ENCODE results near the gene TGOLN2. TPM values are rescaled to one million over a fixed set of nuclear protein-coding genes. Genes with fewer than 3 reads are reported as not detected.
A peak's percentile ranks its signal among the peaks of the same experiment; 100 is the strongest.

The TGOLN2 gene
- total and polyA plus RNA-seq, 2 of the 13 experiments (the other 11 are each of a cell fraction or from before 2014, with no cell fraction given), result 99.6 to 155 TPM

GRCh38 chr2:85327822-85328617, at the start of gene TGOLN2 (continued):
- no peak; the same call in 1 of the 2 replicates for TF ChIP-seq ZFP82 (CRISPR knock-in tag; IDR thresholded peaks at IDR 0.05; ENCODE audit: borderline replicate concordance)
- TF ChIP-seq ZNF382 (CRISPR knock-in tag; IDR thresholded peaks at IDR 0.05; ENCODE audit: borderline replicate concordance), result no peak
- TF ChIP-seq GTF3A (CRISPR knock-in tag; conservative IDR thresholded peaks at IDR 0.05), result peak; percentile 94
- TF ChIP-seq ZSCAN20 (CRISPR knock-in tag; IDR thresholded peaks at IDR 0.05; ENCODE audit: borderline replicate concordance), result peak; percentile 92; the same call in 1 of the 2 replicates
- TF ChIP-seq NFYC (CRISPR knock-in tag; IDR thresholded peaks at IDR 0.05), result peak; percentile 26
- no peak for TF ChIP-seq TCF7 (IDR thresholded peaks at IDR 0.05; ENCODE audit: low read depth)
- TF ChIP-seq ZNF644 (CRISPR knock-in tag; IDR thresholded peaks at IDR 0.05; ENCODE audit: low read depth), result 0 out of 2 replicates have a peak, but pooled peaks have one; percentile 16
- TF ChIP-seq SP5 (CRISPR knock-in tag; IDR thresholded peaks at IDR 0.05; ENCODE audit: borderline replicate concordance, low read depth), result peak; percentile 97
- peak; percentile 93 for TF ChIP-seq TARDBP (CRISPR knock-in tag; IDR thresholded peaks at IDR 0.05)
- no peak for TF ChIP-seq DPF2 (CRISPR knock-in tag; IDR thresholded peaks at IDR 0.05; ENCODE audit: borderline replicate concordance, low read depth)
- peak; percentile 91 for TF ChIP-seq MYC (CRISPR knock-in tag; IDR thresholded peaks at IDR 0.05; ENCODE audit: borderline replicate concordance)
- no peak for TF ChIP-seq PRDM15 (CRISPR knock-in tag; IDR thresholded peaks at IDR 0.05)
- no peak for TF ChIP-seq EHMT2 (IDR thresholded peaks at IDR 0.05; ENCODE audit: borderline replicate concordance, low read depth, low read length)
- TF ChIP-seq FOXM1 (CRISPR knock-in tag; IDR thresholded peaks at IDR 0.05), result peak; percentile 72; the same call in 1 of the 2 replicates
- 0 out of 2 replicates have a peak, but pooled peaks have one; percentile 54 for TF ChIP-seq KLF9 (CRISPR knock-in tag; IDR thresholded peaks at IDR 0.05; ENCODE audit: low read depth)
- no peak; the same call in 1 of the 2 replicates for TF ChIP-seq RBAK (CRISPR knock-in tag; IDR thresholded peaks at IDR 0.05)
- peak; percentile 60 for TF ChIP-seq RARA (CRISPR knock-in tag; IDR thresholded peaks at IDR 0.05)
- peak; percentile 94 for TF ChIP-seq MAX (IDR thresholded peaks at IDR 0.05)
- TF ChIP-seq ZNF784 (CRISPR knock-in tag; IDR thresholded peaks at IDR 0.05; ENCODE audit: borderline replicate concordance), result peak; percentile 90; the same call in 1 of the 2 replicates
- TF ChIP-seq PBX2 (CRISPR knock-in tag; IDR thresholded peaks at IDR 0.05), result no peak
- peak; percentile 96 for TF ChIP-seq PRMT3 (CRISPR knock-in tag; IDR thresholded peaks at IDR 0.05; ENCODE audit: borderline replicate concordance, low read depth)
- peak; percentile 21; the same call in 1 of the 2 replicates for TF ChIP-seq RNF219 (CRISPR knock-in tag; IDR thresholded peaks at IDR 0.05)

All from HepG2 (cell line).